Common myeloid progenitor, CD34-positive (primary cell): ENCODE measurements around the gene FSIP1.
A peak's percentile ranks its signal among the peaks of the same experiment; 100 is the strongest.

Experiments used
- CTCF ChIA-PET: fragments of 350-600 bp; sonication (Branson Sonifier 250); formaldehyde crosslinking; loops from one replicate; lab custom pipeline; 2021; ENCODE audit warnings: antibody characterized with exemption; lab: Charles Lee
- POLR2A ChIA-PET: fragments of 350-600 bp; sonication (Branson Sonifier 250); formaldehyde crosslinking; loops from one replicate; lab custom pipeline; 2021; ENCODE audit warnings: antibody characterized with exemption; lab: Charles Lee
- DNase-seq, 3 donors: peaks; one replicate each; pipeline versions ENCODE4 v3.0.0 to v3.0.0-alpha.2; 2013
- H3K27ac ChIP-seq, 2 experiments: 1 replicate in 1 of 2; 2 replicates in 1 of 2; pipeline ENCODE4 v1.7.0; 2013; ENCODE audit warnings: inconsistent platforms in 2 of 2, low read length in 2 of 2, mild to moderate bottlenecking in 2 of 2, low read depth in 1 of 2, moderate library complexity in 1 of 2; ENCODE audit not compliant: severe bottlenecking in 2 of 2, insufficient read depth in 1 of 2, poor library complexity in 1 of 2
- H3K27me3 ChIP-seq, 5 experiments: replicated peaks in 2 of 5; 1 replicate in 3 of 5; 2 replicates in 2 of 5; pipeline versions ENCODE4 v1.6.1 to v1.7.0; 2013; ENCODE audit warnings: low read length in 4 of 5, mild to moderate bottlenecking in 2 of 5, moderate library complexity in 2 of 5, inconsistent platforms in 1 of 5; ENCODE audit not compliant: insufficient read depth in 5 of 5, control insufficient read depth in 4 of 5
- H3K36me3 ChIP-seq, 4 experiments: 1 replicate in 2 of 4; 2 replicates in 2 of 4; pipeline versions ENCODE4 v1.6.1 to v1.7.0; 2013; ENCODE audit warnings: low read length in 3 of 4, control low read depth in 1 of 4, mild to moderate bottlenecking in 1 of 4; ENCODE audit not compliant: control insufficient read depth in 4 of 4, insufficient read depth in 4 of 4
- H3K4me1 ChIP-seq, 4 experiments: 1 replicate in 3 of 4; 2 replicates in 1 of 4; pipeline versions ENCODE4 v1.6.1 to v1.7.1; 2013; ENCODE audit warnings: low read length in 3 of 4, mild to moderate bottlenecking in 3 of 4, control low read depth in 1 of 4, inconsistent platforms in 1 of 4, moderate library complexity in 1 of 4; ENCODE audit not compliant: control insufficient read depth in 4 of 4, insufficient read depth in 4 of 4; ENCODE audit errors: control extremely low read depth in 1 of 4
- H3K4me3 ChIP-seq, 7 experiments: 1 replicate in 4 of 7; 2 replicates in 3 of 7; pipeline versions ENCODE4 v1.5.1 to v1.7.0; 2013; ENCODE audit warnings: mild to moderate bottlenecking in 7 of 7, low read length in 6 of 7, moderate library complexity in 6 of 7, inconsistent platforms in 2 of 7, low read depth in 2 of 7, control low read depth in 1 of 7; ENCODE audit not compliant: insufficient read depth in 4 of 7, control insufficient read depth in 1 of 7; ENCODE audit errors: extremely low read depth in 1 of 7
- H3K9me3 ChIP-seq, 5 experiments: 1 replicate in 4 of 5; 2 replicates in 1 of 5; pipeline versions ENCODE4 v1.6.1 to v1.7.1; 2013; ENCODE audit warnings: low read length in 4 of 5, mild to moderate bottlenecking in 2 of 5, inconsistent platforms in 1 of 5, low read depth in 1 of 5, moderate library complexity in 1 of 5; ENCODE audit not compliant: control insufficient read depth in 4 of 5, insufficient read depth in 2 of 5; ENCODE audit errors: control extremely low read depth in 1 of 5
- WGBS: methylation state at CpG from one replicate; pipeline ENCODE4 v1.1.5; 2013; ENCODE audit not compliant: insufficient coverage; 5-methylcytosine and 5-hydroxymethylcytosine counted together

The FSIP1 gene

GRCh38 chr15:39640665-39641064, 142.0 kb downstream of the FSIP1 start:
- no peak for DNase-seq
- H3K4me1 ChIP-seq, result no peaks in the 10 kb centered on the region
- no peak overlapping the region for H3K4me3 ChIP-seq
- no peaks in the 10 kb centered on the region for H3K9me3 ChIP-seq
- H3K36me3 ChIP-seq, result no peaks in the 10 kb centered on the region
- ChIA-PET POLR2A (no interaction called here), CTCF (interaction anchor here (0.7 kb wide), 1 partner anchor 192 kb away, joined by 4 read pairs; no protein-coding TSS in a partner anchor)
- 71% methylated on average over 1 of the region's 3 CpGs for WGBS
- H3K27ac ChIP-seq, result no peak overlapping the region
- H3K27me3 ChIP-seq, result no peaks in the 10 kb centered on the region

GRCh38 chr15:39639037-39639436, 143.6 kb downstream of the FSIP1 start:
- ChIA-PET CTCF (no interaction called here), POLR2A (no interaction called here)
- Histone ChIP-seq H3K36me3 (no peaks in the 10 kb centered on the region), H3K27me3 (no peaks in the 10 kb centered on the region), H3K4me3 (no peak overlapping the region), H3K27ac (no peak overlapping the region), H3K9me3 (no peaks in the 10 kb centered on the region), H3K4me1 (no peaks in the 10 kb centered on the region)
- 92% methylated on average over 1 of the region's 1 CpG for WGBS
- DNase-seq, result no peak

GRCh38 chr15:39638041-39638440, 144.6 kb downstream of the FSIP1 start:
- Histone ChIP-seq H3K27ac (no peak overlapping the region), H3K4me3 (no peak overlapping the region), H3K27me3 (no peaks in the 10 kb centered on the region), H3K9me3 (no peaks in the 10 kb centered on the region), H3K4me1 (no peaks in the 10 kb centered on the region), H3K36me3 (no peaks in the 10 kb centered on the region)
- CTCF ChIA-PET, result no interaction called here
- DNase-seq, result no peak
- POLR2A ChIA-PET, result no interaction called here
- no CpG with 5 or more reads among the region's 1 CpG for WGBS

GRCh38 chr15:39631357-39631756, 151.3 kb downstream of the FSIP1 start:
- Histone ChIP-seq H3K27ac (no peak overlapping the region), H3K9me3 (no peaks in the 10 kb centered on the region), H3K36me3 (no peaks in the 10 kb centered on the region), H3K4me1 (peaks cover 0 to 16% (median 10%) of the 10 kb centered on the region in 4 experiments), H3K4me3 (no peak overlapping the region), H3K27me3 (no peaks in the 10 kb centered on the region)
- no peak for DNase-seq
- 100% methylated on average over 2 of the region's 3 CpGs for WGBS
- POLR2A ChIA-PET, result no interaction called here
- CTCF ChIA-PET, result no interaction called here

- WGBS, result 80% methylated on average over 1 of the region's 3 CpGs
These were observed 152.7 kb downstream of the FSIP1 start for GRCh38 chr15:39629906-39630305.

GRCh38 chr15:39629371-39629770, 153.3 kb downstream of the FSIP1 start:
- POLR2A ChIA-PET, result interaction anchor here (0.7 kb wide), 1 partner anchor 32 kb away, joined by 4 read pairs; no protein-coding TSS in a partner anchor
- Histone ChIP-seq H3K27ac (no peak overlapping the region), H3K9me3 (no peaks in the 10 kb centered on the region), H3K27me3 (no peaks in the 10 kb centered on the region), H3K4me3 (no peak overlapping the region), H3K4me1 (peaks cover 0 to 28% (median 22%) of the 10 kb centered on the region in 4 experiments), H3K36me3 (no peaks in the 10 kb centered on the region)
- peak; percentile 25 to 63 (median 48) for DNase-seq
- WGBS, result 31% methylated on average over 5 of the region's 5 CpGs
- CTCF ChIA-PET, result interaction anchor here (0.7 kb wide), 1 partner anchor 58 kb away, joined by 3 read pairs; no protein-coding TSS in a partner anchor

More at GRCh38 chr15:39629906-39630305, 152.7 kb downstream of the FSIP1 start:
- no peak for DNase-seq
- H3K4me3 ChIP-seq, result no peak overlapping the region
- no peaks in the 10 kb centered on the region for H3K36me3 ChIP-seq
- H3K27ac ChIP-seq, result no peak overlapping the region
- no peaks in the 10 kb centered on the region for H3K27me3 ChIP-seq
- CTCF ChIA-PET, result interaction anchor here (0.7 kb wide), 1 partner anchor 57 kb away, joined by 3 read pairs; no protein-coding TSS in a partner anchor
- POLR2A ChIA-PET, result interaction anchor here (0.7 kb wide), 1 partner anchor 31 kb away, joined by 4 read pairs; no protein-coding TSS in a partner anchor
- H3K9me3 ChIP-seq, result no peaks in the 10 kb centered on the region
- peaks cover 0 to 23% (median 16%) of the 10 kb centered on the region in 4 experiments for H3K4me1 ChIP-seq

GRCh38 chr15:39628546-39629257, 153.9 kb downstream of the FSIP1 start:
- ChIA-PET CTCF (no interaction called here), POLR2A (no interaction called here)
- Histone ChIP-seq H3K4me1 (peaks cover 0 to 35% (median 23%) of the 10 kb centered on the region in 4 experiments), H3K27ac (no peak overlapping the region), H3K27me3 (no peaks in the 10 kb centered on the region), H3K36me3 (no peaks in the 10 kb centered on the region), H3K4me3 (no peak overlapping the region), H3K9me3 (no peaks in the 10 kb centered on the region)
- WGBS, result 93% methylated on average over 8 of the region's 9 CpGs
- DNase-seq, result no peak
